SH-SY5Y (cell line): ENCODE data around the gene RPL27A.

Experiments used
- GATA2 ChIP-seq: IDR thresholded peaks from 2 replicates; pipeline ENCODE4 v1.6.1; 2011; ENCODE audit warnings: mild to moderate bottlenecking, low read depth, low read length
- GATA3 ChIP-seq: IDR thresholded peaks from 2 replicates; pipeline ENCODE4 v1.6.1; 2011; ENCODE audit warnings: low read depth, mild to moderate bottlenecking, low read length, moderate library complexity

- TF ChIP-seq GATA2 (no peak), GATA3 (no peak)
These were observed 56.8 kb downstream of the RPL27A start for GRCh38 chr11:8739309-8739793.
